H1 (cell line): ENCODE data around the gene UFC1.

ENCODE experiments used
- ATF2 ChIP-seq: IDR thresholded peaks from 2 replicates; pipeline ENCODE4 v1.6.1; 2012; ENCODE audit warnings: low read length, inconsistent platforms
- CTCF ChIP-seq, 3 experiments: IDR thresholded peaks; 1 replicate in 2 of 3; 2 replicates in 1 of 3; pipeline versions ENCODE4 v1.5.1 to v1.6.1; 2011; ENCODE audit warnings: low read length in 3 of 3, mild to moderate bottlenecking in 3 of 3, inconsistent platforms in 2 of 3, low read depth in 1 of 3, moderate library complexity in 1 of 3; ENCODE audit not compliant: insufficient read depth in 1 of 3; ENCODE audit errors: control extremely low read depth in 1 of 3
- EZH2 ChIP-seq: fragments of 200-600 bp; sonication (generic); IDR thresholded peaks from 2 replicates; pipeline ENCODE4 v1.7.1; 2012; ENCODE audit warnings: low read depth, mild to moderate bottlenecking, moderate library complexity, low read length, inconsistent platforms; ENCODE audit not compliant: severe bottlenecking
- POLR2AphosphoS5 ChIP-seq: IDR thresholded peaks from 2 replicates; pipeline ENCODE4 v1.6.1; 2011; ENCODE audit warnings: low read depth, low read length

- no peak for TF ChIP-seq CTCF (IDR thresholded peaks at IDR 0.05; ENCODE audit: control extremely low read depth in 1 of 3, insufficient read depth in 1 of 3, low read depth in 1 of 3, low read length in 3 of 3)
- no peak for TF ChIP-seq EZH2
- no peak for TF ChIP-seq ATF2
- peak; percentile 97 for TF ChIP-seq POLR2AphosphoS5
Measured at GRCh38 chr1:161153682-161154337, at the start of gene UFC1.
